Coronary artery (tissue), 2 donors: Measurements from ENCODE around the gene SRD5A3.
"Not testable (repeated sequence)": the region's sequence is repeated elsewhere in the genome, so short reads cannot be mapped to it uniquely, and the experiment has no call there.

Experiments
- DNase-seq: peaks from one replicate; pipeline ENCODE4 v3.0.0-alpha.2; 2017; ENCODE audit warnings: low spot score
- H3K27ac ChIP-seq, 2 donors: fragments of 200-600 bp; sonication (generic); one replicate each; pipeline ENCODE4 v1.5.1; 2016 to 2019
- H3K4me3 ChIP-seq: fragments of 200-600 bp; sonication (generic); 2 replicates; pipeline ENCODE4 v1.5.1; 2016; ENCODE audit warnings: mild to moderate bottlenecking, moderate library complexity
- CTCF ChIP-seq: fragments of 200-600 bp; sonication (generic); IDR thresholded peaks from one replicate; pipeline ENCODE4 v1.5.1; 2019; ENCODE audit warnings: antibody characterized with exemption

The SRD5A3 gene

GRCh38 chr4:55354648-55355047 lies 8.6 kb downstream of the SRD5A3 start:
- no peak overlapping the region for H3K27ac ChIP-seq
- DNase-seq, result no peak
- TF ChIP-seq CTCF, result no peak
- H3K4me3 ChIP-seq, result no peak overlapping the region

- H3K4me3 ChIP-seq, result no peak overlapping the region
- DNase-seq, result no peak
- H3K27ac ChIP-seq, result no peak overlapping the region
- TF ChIP-seq CTCF, result no peak
Observed at GRCh38 chr4:55355555-55355954, 9.5 kb downstream of the SRD5A3 start.

- Histone ChIP-seq H3K27ac (no peak overlapping the region), H3K4me3 (no peak overlapping the region)
- no peak for DNase-seq
- TF ChIP-seq CTCF, result no peak
Observed at GRCh38 chr4:55356991-55357461, 11.0 kb downstream of the SRD5A3 start.

- no peak for DNase-seq
- Histone ChIP-seq H3K4me3 (no peak overlapping the region), H3K27ac (peak overlapping the region in 1 of 2 donors; percentile 74)
- TF ChIP-seq CTCF, result no peak
Observed at GRCh38 chr4:55358246-55358645, 12.2 kb downstream of the SRD5A3 start.

GRCh38 chr4:55358668-55359067 lies 12.6 kb downstream of the SRD5A3 start:
- peak overlapping the region; percentile 64 to 74 for H3K27ac ChIP-seq
- TF ChIP-seq CTCF, result no peak
- no peak for DNase-seq
- peak overlapping the region; percentile 15 for H3K4me3 ChIP-seq

- TF ChIP-seq CTCF, result no peak
- peak overlapping the region; percentile 64 to 74 for H3K27ac ChIP-seq
- H3K4me3 ChIP-seq, result peak overlapping the region; percentile 15
- DNase-seq, result no peak
Observed at GRCh38 chr4:55359397-55359916, 13.4 kb downstream of the SRD5A3 start.

GRCh38 chr4:55362938-55363337 lies 16.9 kb downstream of the SRD5A3 start:
- not testable (repeated sequence) for H3K4me3 ChIP-seq, DNase-seq, H3K27ac ChIP-seq
